GM21528 (cell line): ENCODE results near the gene USF2.

Experiments
- ATAC-seq: cut with Tn5 transposase; IDR thresholded peaks from one replicate; pipeline ENCODE4 v1.9.1; 2021; ENCODE audit warnings: mild to moderate bottlenecking, moderate library complexity; ENCODE audit not compliant: unreplicated experiment, low FRiP score

Gene USF2

DNA sequence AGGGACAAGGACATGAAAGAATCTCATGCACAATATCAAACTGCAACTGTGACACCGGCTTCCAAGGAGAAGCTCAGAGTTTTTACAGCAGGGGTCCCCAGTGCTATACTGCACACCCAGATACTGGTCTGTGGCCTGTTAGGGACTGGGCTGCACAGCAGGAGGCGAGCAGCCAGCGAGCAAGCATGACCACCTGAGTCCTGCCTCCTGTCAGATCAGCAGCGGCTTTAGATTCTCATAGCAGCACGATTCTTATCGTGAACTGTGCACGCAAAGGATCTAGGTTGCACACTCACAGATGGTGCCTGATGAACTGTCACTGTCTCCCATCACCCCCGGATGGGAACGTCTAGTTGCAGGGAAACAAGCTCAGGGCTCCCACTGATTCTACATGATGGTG is 47.1 kb downstream of the USF2 start:
- no peak for ATAC-seq

DNA sequence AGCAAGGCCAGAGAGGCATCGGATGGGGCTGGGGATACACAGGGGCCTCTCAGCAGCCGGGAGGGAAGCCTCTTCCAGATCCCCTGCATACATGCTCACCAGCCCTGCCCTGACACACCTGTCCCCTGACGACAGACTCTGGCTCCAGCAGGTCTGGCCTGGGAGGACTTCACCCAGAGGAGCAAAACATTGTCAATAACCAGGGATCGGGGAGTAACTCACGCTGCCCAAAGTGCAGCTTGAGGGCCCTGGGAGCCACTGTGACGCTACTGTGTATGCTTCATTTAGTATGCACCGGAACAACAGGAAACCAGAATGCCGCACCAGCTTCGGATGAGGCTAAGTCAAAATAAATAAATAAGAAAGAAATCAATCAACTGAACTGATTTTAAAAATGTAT is 47.8 kb downstream of the USF2 start:
- no peak for ATAC-seq

DNA sequence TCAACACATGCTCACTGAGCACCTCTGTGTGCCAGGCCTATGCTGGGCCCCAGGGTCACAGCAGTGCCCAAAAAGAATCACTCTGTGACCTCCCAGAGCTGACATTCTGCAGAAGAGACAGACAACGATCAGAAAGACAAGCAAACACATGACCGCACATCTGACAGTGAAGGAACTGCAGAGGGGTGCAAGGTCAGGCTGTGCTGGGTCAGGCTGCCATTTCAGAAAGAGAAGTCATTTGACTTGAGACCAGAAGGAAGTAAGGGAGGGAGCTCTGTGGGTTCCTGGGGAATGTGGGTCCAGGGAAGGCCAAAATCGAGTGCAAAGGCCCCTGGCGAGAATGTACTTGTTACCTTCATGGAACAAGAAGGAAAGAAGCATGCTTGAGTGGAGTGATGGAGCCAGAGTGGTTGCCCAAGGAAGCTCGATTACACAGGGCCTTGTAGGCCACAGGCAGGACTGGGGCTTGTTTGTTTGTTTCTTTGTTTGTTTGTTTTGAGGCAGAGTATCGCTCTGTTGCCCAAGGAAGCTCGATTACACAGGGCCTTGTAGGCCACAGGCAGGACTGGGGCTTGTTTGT is 48.8 kb downstream of the USF2 start:
- ATAC-seq: no peak

DNA sequence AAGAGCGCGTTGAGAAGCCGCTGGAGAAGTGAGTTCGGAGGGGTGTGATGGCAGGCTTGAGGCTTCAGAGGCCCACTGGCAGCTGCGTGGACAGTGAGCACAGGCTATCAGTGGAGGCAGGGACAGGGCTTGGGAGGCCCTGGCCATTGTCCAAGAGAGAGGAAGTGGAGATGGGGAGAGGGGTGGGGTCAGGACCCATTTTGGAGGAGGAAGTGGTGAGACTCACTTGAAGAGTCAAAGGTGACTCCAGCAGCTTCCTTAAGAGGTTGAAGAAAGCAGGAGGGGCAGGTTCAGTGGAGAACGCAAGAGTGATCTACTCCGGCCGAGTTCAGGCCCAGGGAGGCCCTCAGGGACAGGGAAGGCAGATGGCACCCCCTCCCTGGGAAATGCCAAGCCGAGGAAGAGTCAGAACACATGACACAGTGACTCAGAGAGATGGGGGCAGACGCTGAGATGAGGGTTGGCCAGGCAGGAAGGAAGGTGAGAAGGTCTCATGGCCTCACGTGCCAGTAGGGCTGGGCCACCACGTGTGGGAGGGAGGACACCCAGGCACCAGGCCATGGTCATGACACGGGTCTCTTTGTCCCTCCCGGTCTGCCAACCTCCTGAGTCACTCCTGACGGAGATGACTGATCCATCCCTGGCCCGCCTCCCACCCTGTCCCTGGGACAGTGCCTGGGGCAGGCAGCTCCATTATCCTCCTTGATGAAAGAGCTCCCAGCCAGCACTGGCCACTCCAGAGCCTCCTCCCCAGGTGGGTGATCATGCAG is 50.1 kb downstream of the USF2 start:
- no peak for ATAC-seq

DNA sequence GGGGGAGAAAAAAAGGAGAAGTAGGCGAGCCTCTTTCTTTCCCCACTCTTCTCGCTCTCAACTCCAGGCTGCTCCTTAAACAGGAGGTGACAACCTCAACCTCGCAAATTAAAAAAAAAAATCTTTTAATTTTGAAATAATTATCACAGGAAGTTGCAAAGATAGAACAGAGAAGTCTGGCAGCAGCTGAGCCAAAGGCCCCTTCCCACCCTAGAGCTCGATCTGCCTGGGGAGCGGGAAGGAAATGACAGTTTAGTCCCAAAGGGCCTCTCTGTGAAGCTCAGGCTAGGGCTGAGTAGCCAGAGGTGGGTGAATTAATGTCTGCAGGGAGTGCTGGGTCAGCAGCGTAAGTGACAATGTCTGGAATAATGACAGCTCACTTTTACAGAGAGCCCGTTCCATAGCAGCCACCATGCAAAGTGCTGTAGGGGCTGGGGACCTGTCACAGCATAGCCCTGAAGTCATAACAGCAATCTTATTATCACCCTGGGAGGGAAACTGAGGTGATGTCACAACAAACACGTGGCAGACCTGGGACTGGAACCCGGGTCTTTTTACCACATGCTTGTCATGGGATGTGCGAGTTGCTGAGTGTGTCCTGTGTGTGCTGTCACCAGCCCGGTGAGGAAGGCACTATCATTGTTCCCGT is 51.4 kb downstream of the USF2 start:
- no peak for ATAC-seq

DNA sequence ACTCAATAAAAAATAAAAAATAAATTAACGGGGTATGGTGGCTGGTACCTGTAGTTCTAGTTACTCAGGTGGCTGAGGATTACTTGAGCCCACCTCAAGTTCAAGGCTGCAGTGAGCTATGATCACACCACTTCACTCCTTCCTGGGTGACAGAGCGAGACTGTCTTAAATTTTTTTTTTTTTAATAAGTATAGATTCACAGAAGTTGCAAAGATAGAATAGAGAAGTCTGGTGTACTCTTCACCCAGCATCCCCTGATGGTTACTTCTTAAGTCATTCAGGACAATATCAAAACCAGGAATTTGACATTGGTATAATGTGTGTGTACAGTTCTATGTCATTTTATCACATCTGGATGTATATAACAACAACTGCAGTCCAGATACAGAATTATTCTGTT is 52.5 kb downstream of the USF2 start:
- ATAC-seq: no peak

DNA sequence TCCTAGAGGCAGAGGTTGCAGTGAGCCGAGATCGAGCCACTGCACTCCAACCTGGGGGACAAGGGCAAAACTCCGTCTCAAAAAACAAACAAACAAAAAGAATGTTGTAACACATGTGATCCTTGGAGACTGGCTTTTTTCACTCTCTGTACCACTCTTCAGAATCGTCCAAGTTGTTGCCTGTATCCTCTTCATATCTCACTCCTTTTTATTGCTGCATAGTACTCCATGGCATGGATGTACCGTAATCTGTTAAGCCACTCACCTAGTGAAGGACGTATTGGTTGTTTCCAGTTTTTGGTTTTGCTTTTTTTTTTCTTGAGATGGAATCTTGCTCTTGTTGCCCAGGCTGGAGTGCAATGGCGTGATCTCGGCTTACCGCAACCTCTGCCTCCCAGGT is 53.3 kb downstream of the USF2 start:
- no peak for ATAC-seq

DNA sequence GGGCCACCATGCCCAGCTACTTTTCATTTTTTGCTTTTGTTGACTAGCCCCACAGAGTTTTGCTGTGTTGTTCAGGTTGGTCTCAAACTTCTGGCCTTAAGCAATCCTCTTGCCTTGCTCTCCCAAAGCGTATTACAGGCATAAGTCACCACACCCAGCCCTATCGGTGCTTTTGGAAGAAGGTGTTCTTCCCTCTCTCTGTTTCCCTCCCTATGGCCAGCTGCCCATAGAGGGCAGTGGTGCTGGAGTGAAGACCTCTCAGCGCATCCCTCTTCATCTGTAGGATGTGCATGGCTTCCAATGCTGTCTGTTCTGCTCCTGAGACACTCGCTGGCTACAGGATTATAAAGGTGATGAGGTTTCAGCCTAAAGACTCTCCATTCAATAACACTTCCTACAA is 58.9 kb downstream of the USF2 start:
- no peak for ATAC-seq

DNA sequence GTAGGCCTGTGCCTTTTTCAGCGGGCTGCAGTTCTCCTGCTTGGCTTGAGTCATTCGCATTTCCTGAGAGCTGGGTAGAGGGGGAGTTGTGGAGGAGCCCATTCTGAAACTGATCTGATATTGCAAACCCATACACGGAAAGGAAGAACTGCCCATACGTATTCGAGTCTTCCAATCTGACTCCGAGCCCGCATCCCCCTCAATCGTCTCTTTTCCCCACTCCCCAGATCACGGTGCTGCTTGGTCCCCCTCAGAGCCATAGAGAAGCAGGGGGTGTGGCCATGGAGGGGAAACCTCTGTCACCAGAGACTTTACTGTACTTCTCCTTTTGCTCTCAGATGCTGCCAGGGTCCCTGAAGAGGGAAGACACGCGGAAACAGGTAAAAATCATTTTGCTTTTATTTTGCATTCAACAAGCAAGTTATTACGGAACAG is 60.1 kb downstream of the USF2 start, which contains the start of gene CD22:
CD22 (plus strand) TSS at position 337 of the 435 bp plus-strand sequence. CDS start 2,854 bp downstream, outside the sequence.
- no peak for ATAC-seq

DNA sequence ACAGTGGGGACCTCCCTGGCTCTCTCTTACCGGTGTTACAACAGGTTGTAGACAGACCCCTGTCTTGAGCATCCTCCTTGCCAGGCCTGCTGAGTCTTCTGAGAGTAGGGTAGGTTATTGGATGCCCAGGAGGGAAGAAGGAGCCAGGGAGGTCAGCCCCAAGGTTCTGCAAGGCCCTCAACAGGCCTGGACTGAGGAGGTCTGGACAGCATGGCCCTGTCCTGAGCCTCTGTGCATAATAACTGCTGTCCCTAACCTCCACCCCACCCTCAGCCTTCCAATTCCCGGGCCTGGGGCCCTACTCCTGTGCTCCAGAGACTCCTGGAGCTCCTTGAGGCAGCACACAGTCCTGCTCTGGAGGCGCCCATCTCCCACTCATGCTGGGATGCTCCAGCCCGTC is 60.6 kb downstream of the USF2 start:
- no peak for ATAC-seq
